GM19193 (cell line): ENCODE measurements around the gene GABBR2.

Source experiments
- POLR2A ChIP-seq: IDR thresholded peaks from 4 replicates; pipeline ENCODE4 v1.6.1; 2011; ENCODE audit not compliant: insufficient read depth, insufficient read length; ENCODE audit errors: extremely low read depth

The GABBR2 gene

GRCh38 chr9:98517761-98518160 is 191.0 kb downstream of the GABBR2 start:
- TF ChIP-seq POLR2A: no peak

GRCh38 chr9:98516897-98517503 is 191.7 kb downstream of the GABBR2 start:
- no peak for TF ChIP-seq POLR2A

GRCh38 chr9:98516205-98516896 is 192.4 kb downstream of the GABBR2 start:
- TF ChIP-seq POLR2A: no peak

- TF ChIP-seq POLR2A: no peak
These were observed 193.1 kb downstream of the GABBR2 start for GRCh38 chr9:98515506-98516204.

- TF ChIP-seq POLR2A: no peak
These were observed 193.9 kb downstream of the GABBR2 start for GRCh38 chr9:98514841-98515240.

GRCh38 chr9:98506422-98507054 is 202.2 kb downstream of the GABBR2 start:
- TF ChIP-seq POLR2A: no peak

GRCh38 chr9:98504298-98505282 is 204.1 kb downstream of the GABBR2 start:
- TF ChIP-seq POLR2A: no peak

GRCh38 chr9:98503867-98504266 is 204.9 kb downstream of the GABBR2 start:
- TF ChIP-seq POLR2A: no peak

- TF ChIP-seq POLR2A: no peak
These were observed 205.8 kb downstream of the GABBR2 start for GRCh38 chr9:98502976-98503325.

GRCh38 chr9:98502311-98502975 is 206.3 kb downstream of the GABBR2 start:
- TF ChIP-seq POLR2A: no peak

- no peak for TF ChIP-seq POLR2A
These were observed 206.9 kb downstream of the GABBR2 start for GRCh38 chr9:98501819-98502218.

GRCh38 chr9:98500337-98500919 is 208.3 kb downstream of the GABBR2 start:
- TF ChIP-seq POLR2A: no peak

GRCh38 chr9:98495530-98495929 is 213.2 kb downstream of the GABBR2 start:
- TF ChIP-seq POLR2A: no peak
